DOHH2 (cell line): ENCODE measurements around the gene LHX6.

Source experiments
- EZH2phosphoT487 ChIP-seq: fragments of 200-600 bp; sonication (generic); IDR thresholded peaks from 2 replicates; pipeline ENCODE4 v1.6.1; 2017; ENCODE audit warnings: borderline replicate concordance, mild to moderate bottlenecking, antibody characterized with exemption, low read length, moderate library complexity, mixed read lengths
- TF ChIP-seq, protein P1 (sequence below): fragments of 200-600 bp; sonication (generic); IDR thresholded peaks from one replicate; pipeline ENCODE4 v1.5.1; 2014; ENCODE audit warnings: antibody characterized with exemption, mild to moderate bottlenecking, low read depth, low read length; ENCODE audit not compliant: poor library complexity, severe bottlenecking

DNA sequence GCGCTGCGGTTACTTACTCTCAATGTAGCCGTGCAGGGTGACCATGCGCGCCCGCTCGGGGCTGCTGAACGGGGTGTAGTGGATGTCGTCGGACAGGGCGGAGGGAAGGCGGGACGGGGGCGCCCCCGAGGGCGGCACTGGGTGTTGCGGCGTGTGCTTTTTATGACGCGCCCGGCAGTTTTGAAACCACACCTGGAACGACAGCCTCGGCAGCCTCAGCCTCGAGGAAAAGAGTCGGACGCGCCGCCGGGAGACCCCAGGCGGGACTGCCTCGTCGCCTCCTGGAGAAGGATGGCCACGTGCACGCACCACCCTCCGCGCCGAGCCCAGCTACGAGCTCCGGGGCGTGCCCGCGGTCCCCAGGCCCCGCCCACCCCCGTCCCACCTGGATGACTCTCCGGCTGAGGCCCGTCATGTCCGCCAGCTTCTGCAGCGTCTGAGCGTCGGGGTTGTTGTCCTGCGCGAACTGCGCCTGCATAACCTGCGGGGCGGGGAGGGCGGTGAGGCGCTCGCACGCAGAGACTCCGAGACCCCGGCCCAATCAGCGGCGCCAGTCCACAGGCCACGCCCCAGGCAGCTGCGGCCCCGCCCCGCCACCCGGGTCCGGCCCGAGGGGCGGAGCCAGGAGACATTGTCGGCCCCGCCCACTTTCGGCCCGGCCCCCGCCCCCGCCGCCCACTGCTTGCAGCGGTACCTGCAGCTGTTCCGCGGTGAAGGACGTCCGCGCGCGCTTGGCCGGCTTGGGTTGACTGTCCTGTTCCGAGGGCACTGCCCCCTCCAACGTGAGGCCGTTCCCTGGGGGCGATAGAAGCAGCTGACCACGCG lies 15.0 kb downstream of the LHX6 start:
- TF ChIP-seq, protein P1, sequence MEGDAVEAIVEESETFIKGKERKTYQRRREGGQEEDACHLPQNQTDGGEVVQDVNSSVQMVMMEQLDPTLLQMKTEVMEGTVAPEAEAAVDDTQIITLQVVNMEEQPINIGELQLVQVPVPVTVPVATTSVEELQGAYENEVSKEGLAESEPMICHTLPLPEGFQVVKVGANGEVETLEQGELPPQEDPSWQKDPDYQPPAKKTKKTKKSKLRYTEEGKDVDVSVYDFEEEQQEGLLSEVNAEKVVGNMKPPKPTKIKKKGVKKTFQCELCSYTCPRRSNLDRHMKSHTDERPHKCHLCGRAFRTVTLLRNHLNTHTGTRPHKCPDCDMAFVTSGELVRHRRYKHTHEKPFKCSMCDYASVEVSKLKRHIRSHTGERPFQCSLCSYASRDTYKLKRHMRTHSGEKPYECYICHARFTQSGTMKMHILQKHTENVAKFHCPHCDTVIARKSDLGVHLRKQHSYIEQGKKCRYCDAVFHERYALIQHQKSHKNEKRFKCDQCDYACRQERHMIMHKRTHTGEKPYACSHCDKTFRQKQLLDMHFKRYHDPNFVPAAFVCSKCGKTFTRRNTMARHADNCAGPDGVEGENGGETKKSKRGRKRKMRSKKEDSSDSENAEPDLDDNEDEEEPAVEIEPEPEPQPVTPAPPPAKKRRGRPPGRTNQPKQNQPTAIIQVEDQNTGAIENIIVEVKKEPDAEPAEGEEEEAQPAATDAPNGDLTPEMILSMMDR = no peak
- no peak for TF ChIP-seq EZH2phosphoT487
